SKM-1 (cell line): ENCODE measurements around the gene TTC22.
A peak's percentile ranks its signal among the peaks of the same experiment; 100 is the strongest.

Experiments
- DNase-seq: peaks from one replicate; lab custom pipeline; 2025; ENCODE audit not compliant: unreplicated experiment; lab: John Stamatoyannopoulos, UW

Gene TTC22

GRCh38 chr1:54800899-54801759 lies at the start of gene TTC22:
TSS of gene TTC22 (minus strand) at chr1:54801323. CDS start at chr1:54801163, 160 bp downstream.
- peak; percentile 51 for DNase-seq

GRCh38 chr1:54850737-54851136 lies 49.6 kb upstream of the TTC22 start:
- no peak for DNase-seq

GRCh38 chr1:54850069-54850730 lies 49.1 kb upstream of the TTC22 start:
- DNase-seq, result no peak

GRCh38 chr1:54849219-54850068 lies 48.3 kb upstream of the TTC22 start:
- no peak for DNase-seq

- no peak for DNase-seq
Observed at GRCh38 chr1:54848134-54848948, 47.2 kb upstream of the TTC22 start.

GRCh38 chr1:54846716-54847284 lies 45.7 kb upstream of the TTC22 start:
- DNase-seq, result no peak

GRCh38 chr1:54846301-54846700 lies 45.2 kb upstream of the TTC22 start:
- no peak for DNase-seq

GRCh38 chr1:54845772-54846171 lies 44.6 kb upstream of the TTC22 start:
- DNase-seq, result no peak

- no peak for DNase-seq
Observed at GRCh38 chr1:54844564-54844963, 43.4 kb upstream of the TTC22 start.

GRCh38 chr1:54843449-54843848 lies 42.3 kb upstream of the TTC22 start:
- no peak for DNase-seq

- DNase-seq, result no peak
Observed at GRCh38 chr1:54842963-54843362, 41.8 kb upstream of the TTC22 start.

- no peak for DNase-seq
Observed at GRCh38 chr1:54842206-54842915, 41.2 kb upstream of the TTC22 start.

GRCh38 chr1:54839824-54840223 lies 38.7 kb upstream of the TTC22 start:
- DNase-seq, result no peak

GRCh38 chr1:54838565-54839180 lies 37.5 kb upstream of the TTC22 start:
- DNase-seq, result no peak

- DNase-seq, result no peak
Observed at GRCh38 chr1:54837002-54837853, 36.1 kb upstream of the TTC22 start.

GRCh38 chr1:54836594-54836993 lies 35.5 kb upstream of the TTC22 start:
- no peak for DNase-seq

- DNase-seq, result no peak
Observed at GRCh38 chr1:54835970-54836369, 34.8 kb upstream of the TTC22 start.
